ENCODE data around the gene AMN.

The AMN gene

DNA sequence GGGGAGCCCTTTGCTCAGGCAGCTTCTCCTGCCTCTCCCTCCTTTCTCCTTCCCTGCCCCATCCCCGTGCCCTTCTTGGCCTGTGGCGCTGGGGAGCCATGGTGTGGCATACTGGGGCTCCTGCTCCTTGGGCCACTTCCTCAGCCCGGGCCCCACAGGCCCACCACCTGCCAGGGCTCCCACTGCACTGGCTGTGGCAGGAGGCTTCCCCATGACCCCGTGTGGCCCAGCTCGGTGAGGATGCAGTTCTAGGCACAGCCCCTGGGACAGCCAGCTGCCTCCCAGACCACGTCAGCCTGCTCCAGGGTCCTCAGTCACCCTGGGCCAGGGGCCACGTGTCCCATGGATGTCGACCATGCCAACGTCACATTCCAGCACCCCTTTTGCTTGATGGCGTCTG is 13.0 kb upstream of the AMN start:
- Histone ChIP-seq H3K36me3 (ENCODE audit: insufficient read depth, low read length) (peaks cover 37% of the 10 kb centered on the region), H3K4me1 (ENCODE audit: insufficient read depth, low read length) (no peaks in the 10 kb centered on the region)

DNA sequence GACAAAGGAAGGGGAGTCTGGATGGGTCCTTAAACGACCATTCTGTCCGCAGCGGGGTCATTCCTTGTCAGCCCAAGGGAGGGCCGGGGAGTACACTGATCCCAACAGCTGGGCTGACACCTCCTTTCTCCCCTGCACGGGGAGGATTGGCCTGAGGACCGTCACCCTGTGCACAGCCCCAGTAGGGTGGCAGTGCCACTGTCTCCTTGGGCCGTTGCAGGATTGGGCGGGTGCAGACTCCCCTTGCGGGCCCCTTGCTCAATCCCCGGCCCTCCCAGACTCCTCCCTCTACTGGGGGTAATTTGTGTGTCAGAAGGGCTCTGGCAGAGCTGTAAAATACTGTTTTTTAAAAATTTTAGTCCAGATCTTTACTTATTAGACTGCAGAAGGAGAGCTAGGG is 12.6 kb upstream of the AMN start:
- H3K9ac ChIP-seq (ENCODE audit: low read depth, low read length): no peak overlapping the region
- H3K36me3 ChIP-seq (ENCODE audit: insufficient read depth, low read length): peaks cover 37% of the 10 kb centered on the region
- no peaks in the 10 kb centered on the region for H3K9me3 ChIP-seq (ENCODE audit: insufficient read depth, low read length, severe bottlenecking)
- no peak overlapping the region for H3K27ac ChIP-seq (ENCODE audit: low read length)
- H2AFZ ChIP-seq (ENCODE audit: low read depth, low read length): no peak overlapping the region
- DNase-seq (no peak), ATAC-seq (ENCODE audit: insufficient read depth, low read depth) (no peak)
- TF ChIP-seq, protein P1, sequence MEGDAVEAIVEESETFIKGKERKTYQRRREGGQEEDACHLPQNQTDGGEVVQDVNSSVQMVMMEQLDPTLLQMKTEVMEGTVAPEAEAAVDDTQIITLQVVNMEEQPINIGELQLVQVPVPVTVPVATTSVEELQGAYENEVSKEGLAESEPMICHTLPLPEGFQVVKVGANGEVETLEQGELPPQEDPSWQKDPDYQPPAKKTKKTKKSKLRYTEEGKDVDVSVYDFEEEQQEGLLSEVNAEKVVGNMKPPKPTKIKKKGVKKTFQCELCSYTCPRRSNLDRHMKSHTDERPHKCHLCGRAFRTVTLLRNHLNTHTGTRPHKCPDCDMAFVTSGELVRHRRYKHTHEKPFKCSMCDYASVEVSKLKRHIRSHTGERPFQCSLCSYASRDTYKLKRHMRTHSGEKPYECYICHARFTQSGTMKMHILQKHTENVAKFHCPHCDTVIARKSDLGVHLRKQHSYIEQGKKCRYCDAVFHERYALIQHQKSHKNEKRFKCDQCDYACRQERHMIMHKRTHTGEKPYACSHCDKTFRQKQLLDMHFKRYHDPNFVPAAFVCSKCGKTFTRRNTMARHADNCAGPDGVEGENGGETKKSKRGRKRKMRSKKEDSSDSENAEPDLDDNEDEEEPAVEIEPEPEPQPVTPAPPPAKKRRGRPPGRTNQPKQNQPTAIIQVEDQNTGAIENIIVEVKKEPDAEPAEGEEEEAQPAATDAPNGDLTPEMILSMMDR (IDR thresholded peaks at IDR 0.05; ENCODE audit: borderline replicate concordance, extremely low read depth, low read length, poor library complexity, severe bottlenecking): no peak
- no peak for TF ChIP-seq EZH2 (IDR thresholded peaks at IDR 0.05; ENCODE audit: borderline replicate concordance, low read depth, low read length, severe bottlenecking)
- peaks cover 16% of the 10 kb centered on the region for H4K20me1 ChIP-seq (ENCODE audit: insufficient read depth, low read length)
- no peak overlapping the region for H3K4me2 ChIP-seq (ENCODE audit: insufficient read depth, low read length)
- no peaks in the 10 kb centered on the region for H3K4me1 ChIP-seq (ENCODE audit: insufficient read depth, low read length)
- no peaks in the 10 kb centered on the region for H3K79me2 ChIP-seq (ENCODE audit: insufficient read depth, low read length)
- no peak overlapping the region for H3K4me3 ChIP-seq (ENCODE audit: low read depth in 1 of 2, low read length in 2 of 2)
- no peaks in the 10 kb centered on the region for H3K27me3 ChIP-seq (ENCODE audit: insufficient read depth, low read length, poor library complexity)

More for the DNA sequence above, 13.0 kb upstream of the AMN start:
- DNase-seq (no peak), ATAC-seq (ENCODE audit: insufficient read depth, low read depth) (no peak)
- Histone ChIP-seq H3K27ac (ENCODE audit: low read length) (no peak overlapping the region), H2AFZ (ENCODE audit: low read depth, low read length) (no peak overlapping the region), H4K20me1 (ENCODE audit: insufficient read depth, low read length) (peaks cover 16% of the 10 kb centered on the region), H3K9me3 (ENCODE audit: insufficient read depth, low read length, severe bottlenecking) (no peaks in the 10 kb centered on the region), H3K4me2 (ENCODE audit: insufficient read depth, low read length) (no peak overlapping the region), H3K79me2 (ENCODE audit: insufficient read depth, low read length) (no peaks in the 10 kb centered on the region), H3K4me3 (ENCODE audit: low read depth in 1 of 2, low read length in 2 of 2) (no peak overlapping the region), H3K9ac (ENCODE audit: low read depth, low read length) (no peak overlapping the region), H3K27me3 (ENCODE audit: insufficient read depth, low read length, poor library complexity) (no peaks in the 10 kb centered on the region)
- TF ChIP-seq EZH2 (IDR thresholded peaks at IDR 0.05; ENCODE audit: borderline replicate concordance, low read depth, low read length, severe bottlenecking): no peak
- TF ChIP-seq, protein P1 (IDR thresholded peaks at IDR 0.05; ENCODE audit: borderline replicate concordance, extremely low read depth, low read length, poor library complexity, severe bottlenecking): no peak

DNA sequence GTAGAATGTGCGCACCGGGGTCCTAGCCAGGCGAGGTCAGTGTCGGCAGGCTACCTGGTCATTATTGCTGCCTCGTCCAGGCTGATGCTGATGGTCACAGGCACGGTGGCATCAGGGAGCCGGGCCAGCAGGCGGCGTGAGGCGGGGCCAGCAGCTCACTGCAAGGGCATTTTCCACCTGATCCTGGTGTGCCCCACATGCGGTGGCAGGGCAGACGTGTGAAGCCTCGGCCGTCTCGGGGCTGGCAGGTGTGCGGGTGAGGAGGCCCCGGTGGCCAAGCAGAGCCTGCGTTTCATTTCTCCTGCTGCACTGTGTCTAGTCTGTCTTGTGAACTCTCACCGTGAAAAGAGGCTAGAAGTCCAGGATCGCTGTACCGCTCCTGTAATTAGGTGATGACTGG is 12.0 kb upstream of the AMN start:
- no peak overlapping the region for H3K4me3 ChIP-seq (ENCODE audit: low read depth in 1 of 2, low read length in 2 of 2)
- H4K20me1 ChIP-seq (ENCODE audit: insufficient read depth, low read length): peaks cover 16% of the 10 kb centered on the region
- no peaks in the 10 kb centered on the region for H3K9me3 ChIP-seq (ENCODE audit: insufficient read depth, low read length, severe bottlenecking)
- H3K4me2 ChIP-seq (ENCODE audit: insufficient read depth, low read length): no peak overlapping the region
- no peaks in the 10 kb centered on the region for H3K27me3 ChIP-seq (ENCODE audit: insufficient read depth, low read length, poor library complexity)
- H3K9ac ChIP-seq (ENCODE audit: low read depth, low read length): no peak overlapping the region
- H2AFZ ChIP-seq (ENCODE audit: low read depth, low read length): no peak overlapping the region
- no peak for DNase-seq
- peaks cover 32% of the 10 kb centered on the region for H3K36me3 ChIP-seq (ENCODE audit: insufficient read depth, low read length)
- no peak for ATAC-seq (ENCODE audit: insufficient read depth, low read depth)
- no peaks in the 10 kb centered on the region for H3K4me1 ChIP-seq (ENCODE audit: insufficient read depth, low read length)
- no peaks in the 10 kb centered on the region for H3K79me2 ChIP-seq (ENCODE audit: insufficient read depth, low read length)
- no peak overlapping the region for H3K27ac ChIP-seq (ENCODE audit: low read length)
- TF ChIP-seq, protein P1 (IDR thresholded peaks at IDR 0.05; ENCODE audit: borderline replicate concordance, extremely low read depth, low read length, poor library complexity, severe bottlenecking): no peak
- no peak for TF ChIP-seq EZH2 (IDR thresholded peaks at IDR 0.05; ENCODE audit: borderline replicate concordance, low read depth, low read length, severe bottlenecking)

DNA sequence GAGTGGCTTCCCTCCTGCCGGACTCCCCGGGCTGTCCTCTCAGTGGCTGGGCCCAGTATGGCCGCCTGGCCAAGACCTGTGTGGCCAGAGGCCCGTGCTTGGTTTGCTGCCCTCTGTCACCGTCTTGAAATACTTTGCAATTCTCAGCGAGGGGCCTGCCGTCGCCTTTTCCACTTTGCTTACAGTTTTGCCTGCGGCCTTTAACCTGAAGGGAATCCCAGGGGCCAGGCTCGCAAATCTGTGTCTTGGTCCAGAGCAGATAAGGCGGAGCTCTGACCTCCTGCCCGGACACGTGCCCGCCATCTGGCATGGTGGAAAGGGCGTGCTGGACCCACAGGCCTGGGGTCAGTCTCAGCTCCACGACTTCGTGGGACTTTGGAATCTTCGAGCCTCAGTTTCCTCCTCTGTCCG is 10.9 kb upstream of the AMN start:
- no peaks in the 10 kb centered on the region for H3K4me1 ChIP-seq (ENCODE audit: insufficient read depth, low read length)
- H3K27ac ChIP-seq (ENCODE audit: low read length): no peak overlapping the region
- no peaks in the 10 kb centered on the region for H3K27me3 ChIP-seq (ENCODE audit: insufficient read depth, low read length, poor library complexity)
- no peak for ATAC-seq (ENCODE audit: insufficient read depth, low read depth)
- no peaks in the 10 kb centered on the region for H3K9me3 ChIP-seq (ENCODE audit: insufficient read depth, low read length, severe bottlenecking)
- H2AFZ ChIP-seq (ENCODE audit: low read depth, low read length): no peak overlapping the region
- no peak for DNase-seq
- peaks cover 23% of the 10 kb centered on the region for H3K36me3 ChIP-seq (ENCODE audit: insufficient read depth, low read length)
- H3K9ac ChIP-seq (ENCODE audit: low read depth, low read length): no peak overlapping the region
- H3K4me2 ChIP-seq (ENCODE audit: insufficient read depth, low read length): no peak overlapping the region
- H4K20me1 ChIP-seq (ENCODE audit: insufficient read depth, low read length): peaks cover 16% of the 10 kb centered on the region
- TF ChIP-seq, protein P1 (IDR thresholded peaks at IDR 0.05; ENCODE audit: borderline replicate concordance, extremely low read depth, low read length, poor library complexity, severe bottlenecking): no peak
- no peak for TF ChIP-seq EZH2 (IDR thresholded peaks at IDR 0.05; ENCODE audit: borderline replicate concordance, low read depth, low read length, severe bottlenecking)
- H3K4me3 ChIP-seq (ENCODE audit: low read depth in 1 of 2, low read length in 2 of 2): no peak overlapping the region
- no peaks in the 10 kb centered on the region for H3K79me2 ChIP-seq (ENCODE audit: insufficient read depth, low read length)

Data from DND-41 (cell line).